Dermis lymphatic vessel endothelial cell (primary cell): Measurements from ENCODE around the gene GNS. TPM values are rescaled to one million over a fixed set of nuclear protein-coding genes. Genes with fewer than 3 reads are reported as not detected.

Source experiments
- total RNA-seq: library from RNA; depleted of rRNA; stranded (reverse); fragments of >200 nt; gene quantifications from 2 replicates; pipeline ENCODE4 v1.2.1, GENCODE V29; 2014

Gene GNS
- total RNA-seq, result 306 and 421 TPM in 2 replicates

DNA sequence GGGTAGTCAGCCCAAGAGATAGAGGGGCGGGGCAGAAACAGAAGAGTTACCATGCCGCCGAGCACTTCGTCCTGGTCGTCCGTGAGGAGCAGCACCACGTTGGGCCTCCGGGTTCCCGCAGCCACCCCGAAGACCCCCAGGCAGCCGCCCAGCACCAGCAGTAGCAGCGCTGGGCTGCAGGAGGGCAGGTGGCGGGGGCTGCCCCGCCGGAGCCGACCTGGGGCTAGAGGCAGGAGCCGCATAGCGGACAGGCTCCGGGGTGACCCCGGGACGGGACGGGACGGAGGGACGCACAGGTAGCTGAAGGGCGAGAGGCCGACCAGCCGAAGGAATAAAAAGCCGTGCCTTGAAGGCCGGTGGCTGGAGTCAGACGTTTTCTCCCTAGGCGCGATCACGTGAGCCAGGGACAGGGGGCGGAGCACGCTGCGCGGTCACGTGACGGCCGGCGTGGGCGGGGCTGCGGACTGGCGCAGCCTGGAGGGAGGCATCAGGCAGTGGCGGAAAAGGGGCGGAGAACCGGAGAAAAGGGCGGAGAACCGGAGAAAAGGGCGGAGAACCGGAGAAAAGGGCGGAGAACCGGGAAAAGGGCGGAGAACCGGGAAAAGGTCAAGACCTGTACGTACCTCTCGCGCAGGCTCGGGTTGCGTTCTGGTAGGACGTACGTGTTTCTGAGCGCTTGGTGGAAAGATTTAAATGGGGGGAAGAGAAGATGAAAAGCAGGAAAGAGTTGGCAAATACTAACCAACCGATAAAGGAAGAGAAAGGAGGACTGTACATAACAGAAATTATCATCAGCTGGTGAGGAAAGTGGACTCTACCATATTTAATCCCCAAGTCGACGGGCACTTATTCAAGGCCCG, at the start of gene GNS:
Gene GNS, minus strand, starts transcription at position 372 of the 860 bp plus-strand sequence. Its CDS starts 130 bp downstream, at position 242.

Other genes starting within 250 kb of the GNS start
- gene RASSF3, start 148.9 kb downstream of the GNS start, total RNA-seq, result 14.1 and 17.2 TPM in 2 replicates
- gene TBC1D30, start 65.2 kb upstream of the GNS start, total RNA-seq, result 7.4 and 13.2 TPM in 2 replicates